AG09309 (cell line): Measurements from ENCODE around the gene PCDH1.

Experiments used
- DNase-seq: peaks from one replicate; pipeline ENCODE4 v3.0.0-alpha.2; 2010; ENCODE audit warnings: low read depth
- H3K4me3 ChIP-seq: 2 replicates; pipeline ENCODE4 v1.5.1; 2011; ENCODE audit warnings: mild to moderate bottlenecking, low read depth, low read length, moderate library complexity; ENCODE audit not compliant: control insufficient read depth
- CTCF ChIP-seq: IDR thresholded peaks from 2 replicates; pipeline ENCODE4 v1.5.1; 2011; ENCODE audit warnings: mild to moderate bottlenecking, low read depth, low read length, inconsistent platforms; ENCODE audit not compliant: insufficient read depth, control insufficient read depth; ENCODE audit errors: missing control alignments

The PCDH1 gene

GRCh38 chr5:141878711-141879425, 658 bp upstream of the PCDH1 start:
- DNase-seq: peak; percentile 49
- peak; percentile 99 for TF ChIP-seq CTCF
- H3K4me3 ChIP-seq: peak overlapping the region; percentile 39

DNA sequence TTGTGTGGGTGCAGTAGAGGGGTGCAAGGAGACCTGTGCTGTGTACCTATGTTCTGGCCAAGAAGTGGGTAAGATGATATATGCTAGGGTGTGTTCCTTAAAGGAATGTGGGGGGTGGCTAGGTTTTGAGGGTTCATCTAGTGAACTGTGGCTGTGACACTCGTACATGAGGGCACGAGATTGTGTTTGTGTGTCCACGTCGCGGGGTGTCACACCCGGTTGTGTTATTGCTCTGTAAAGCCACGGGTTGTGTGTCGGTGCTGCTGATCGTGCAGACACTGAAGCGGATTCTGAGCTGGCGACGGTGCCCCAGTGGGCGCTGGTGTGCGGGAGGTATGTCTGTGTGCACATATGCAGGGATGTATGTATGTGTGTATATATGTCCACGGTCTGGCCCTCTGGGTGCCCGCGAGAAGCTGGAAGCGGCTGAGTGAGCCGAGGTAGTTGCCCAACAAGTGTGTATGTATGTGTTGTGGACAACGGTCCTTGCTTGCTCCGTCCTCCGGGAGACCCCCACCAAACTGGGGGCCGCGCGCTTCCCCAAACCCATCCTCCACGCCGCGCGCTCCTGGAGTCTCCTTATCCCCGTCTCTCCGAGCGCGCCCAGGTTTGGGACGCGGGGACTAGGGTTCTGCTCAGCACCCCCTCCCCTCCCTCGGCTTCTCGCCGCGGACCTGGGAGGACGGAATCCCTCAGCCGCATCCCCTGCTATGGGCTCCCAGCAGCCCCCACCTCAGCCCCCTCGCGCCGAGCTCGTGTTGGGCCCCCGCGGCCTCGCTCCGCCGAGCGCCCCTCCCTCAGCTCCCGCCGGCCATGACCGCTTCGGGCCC, 639 bp downstream of the PCDH1 start:
- H3K4me3 ChIP-seq: peak overlapping the region; percentile 37
- TF ChIP-seq CTCF: no peak
- no peak for DNase-seq

DNA sequence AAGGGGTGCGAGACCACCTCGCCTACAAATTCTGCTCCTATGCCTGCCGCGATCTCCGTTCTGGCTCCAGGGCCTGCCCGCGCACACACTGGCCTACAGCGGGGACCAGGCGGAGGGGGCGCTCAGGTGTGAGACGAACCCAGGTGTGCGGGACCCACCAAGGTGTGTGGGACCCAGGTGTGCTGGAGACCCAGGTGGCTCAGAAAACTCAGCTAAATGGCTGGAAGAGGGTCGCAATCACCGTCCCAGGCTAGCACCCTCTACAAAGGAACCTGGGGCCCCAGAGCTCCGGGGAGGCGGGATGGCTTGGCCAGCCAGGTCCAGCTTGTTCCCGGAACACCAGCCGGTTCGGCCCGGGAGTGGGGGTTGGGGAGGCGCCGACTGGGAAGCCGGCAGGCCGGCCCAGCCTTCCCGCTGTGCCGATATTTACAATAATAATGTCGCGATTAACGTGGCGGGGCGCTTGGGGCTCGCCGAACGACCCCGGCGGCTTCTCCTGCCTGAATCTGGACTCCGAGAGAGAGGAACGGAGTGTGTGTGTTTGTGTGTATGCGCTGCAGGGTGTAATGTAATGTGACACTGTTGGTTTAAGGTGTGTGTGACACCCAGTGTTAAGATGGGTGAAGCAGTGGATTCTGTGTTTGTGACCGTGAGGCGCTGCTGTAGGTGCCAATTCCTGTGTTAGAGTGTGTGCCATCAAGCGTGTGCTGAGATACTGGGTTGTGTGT, 1.4 kb downstream of the PCDH1 start:
- TF ChIP-seq CTCF: no peak
- no peak overlapping the region for H3K4me3 ChIP-seq
- no peak for DNase-seq

GRCh38 chr5:141875795-141876627, 2.2 kb downstream of the PCDH1 start:
- no peak for TF ChIP-seq CTCF
- no peak for DNase-seq
- H3K4me3 ChIP-seq: peak overlapping the region; percentile 11

DNA sequence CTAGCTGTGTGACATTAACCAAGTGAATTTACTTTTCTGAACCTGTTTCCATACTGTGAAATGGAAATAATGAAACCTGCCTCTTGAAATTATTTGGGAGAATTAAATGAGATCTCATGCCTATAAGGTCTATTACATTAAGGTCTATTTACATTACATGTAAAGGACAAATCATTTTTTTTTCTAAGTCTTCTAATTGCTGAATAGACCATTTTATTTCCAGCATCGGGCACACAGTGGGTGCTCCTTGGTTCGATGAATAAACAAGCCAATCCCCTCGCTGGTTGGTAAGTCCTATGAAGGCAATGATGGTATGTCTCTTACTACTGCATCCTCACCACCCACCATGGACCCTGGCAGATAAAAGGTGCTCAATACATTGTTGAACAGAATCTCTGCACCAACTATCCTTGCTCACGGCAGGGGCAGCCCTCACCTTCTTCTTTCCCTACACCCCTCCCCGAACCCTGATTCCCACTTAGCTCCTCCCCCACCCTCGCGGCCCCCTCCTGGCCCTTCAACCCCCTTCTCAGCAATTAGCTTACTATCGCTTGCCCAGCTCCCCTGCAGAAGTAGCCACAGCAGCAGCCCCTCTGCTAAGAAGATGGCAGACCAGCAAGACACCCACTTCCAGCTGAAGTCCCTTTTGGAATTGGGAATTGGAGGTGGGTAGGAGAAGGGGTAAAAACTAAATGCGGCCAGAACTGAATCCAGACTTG, 3.0 kb downstream of the PCDH1 start:
- TF ChIP-seq CTCF: no peak
- DNase-seq: no peak
- no peak overlapping the region for H3K4me3 ChIP-seq
